ENCODE results near the gene TEX54. TPM values are rescaled to one million over a fixed set of nuclear protein-coding genes. Genes with fewer than 3 reads are reported as not detected.

The TEX54 gene
- total and polyA plus RNA-seq, 2 of the 13 experiments (the other 11 are each of a cell fraction or from before 2014, with no cell fraction given), result not detected

GRCh38 chr11:62841361-62842170 lies 8.9 kb upstream of the TEX54 start (continued):
- TF ChIP-seq, protein P1, sequence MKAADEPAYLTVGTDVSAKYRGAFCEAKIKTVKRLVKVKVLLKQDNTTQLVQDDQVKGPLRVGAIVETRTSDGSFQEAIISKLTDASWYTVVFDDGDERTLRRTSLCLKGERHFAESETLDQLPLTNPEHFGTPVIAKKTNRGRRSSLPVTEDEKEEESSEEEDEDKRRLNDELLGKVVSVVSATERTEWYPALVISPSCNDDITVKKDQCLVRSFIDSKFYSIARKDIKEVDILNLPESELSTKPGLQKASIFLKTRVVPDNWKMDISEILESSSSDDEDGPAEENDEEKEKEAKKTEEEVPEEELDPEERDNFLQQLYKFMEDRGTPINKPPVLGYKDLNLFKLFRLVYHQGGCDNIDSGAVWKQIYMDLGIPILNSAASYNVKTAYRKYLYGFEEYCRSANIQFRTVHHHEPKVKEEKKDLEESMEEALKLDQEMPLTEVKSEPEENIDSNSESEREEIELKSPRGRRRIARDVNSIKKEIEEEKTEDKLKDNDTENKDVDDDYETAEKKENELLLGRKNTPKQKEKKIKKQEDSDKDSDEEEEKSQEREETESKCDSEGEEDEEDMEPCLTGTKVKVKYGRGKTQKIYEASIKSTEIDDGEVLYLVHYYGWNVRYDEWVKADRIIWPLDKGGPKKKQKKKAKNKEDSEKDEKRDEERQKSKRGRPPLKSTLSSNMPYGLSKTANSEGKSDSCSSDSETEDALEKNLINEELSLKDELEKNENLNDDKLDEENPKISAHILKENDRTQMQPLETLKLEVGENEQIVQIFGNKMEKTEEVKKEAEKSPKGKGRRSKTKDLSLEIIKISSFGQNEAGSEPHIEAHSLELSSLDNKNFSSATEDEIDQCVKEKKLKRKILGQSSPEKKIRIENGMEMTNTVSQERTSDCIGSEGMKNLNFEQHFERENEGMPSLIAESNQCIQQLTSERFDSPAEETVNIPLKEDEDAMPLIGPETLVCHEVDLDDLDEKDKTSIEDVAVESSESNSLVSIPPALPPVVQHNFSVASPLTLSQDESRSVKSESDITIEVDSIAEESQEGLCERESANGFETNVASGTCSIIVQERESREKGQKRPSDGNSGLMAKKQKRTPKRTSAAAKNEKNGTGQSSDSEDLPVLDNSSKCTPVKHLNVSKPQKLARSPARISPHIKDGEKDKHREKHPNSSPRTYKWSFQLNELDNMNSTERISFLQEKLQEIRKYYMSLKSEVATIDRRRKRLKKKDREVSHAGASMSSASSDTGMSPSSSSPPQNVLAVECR (CRISPR knock-in tag; IDR thresholded peaks at IDR 0.05; ENCODE audit: borderline replicate concordance), result peak; percentile 48; the same call in 1 of the 2 replicates
- TF ChIP-seq ZNF446 (CRISPR knock-in tag; IDR thresholded peaks at IDR 0.05) (peak; percentile 92; the same call in 1 of the 2 replicates), ZFX (CRISPR knock-in tag; IDR thresholded peaks at IDR 0.05; ENCODE audit: low read depth) (no peak), FLYWCH1 (CRISPR knock-in tag; IDR thresholded peaks at IDR 0.05) (no peak), ZIK1 (CRISPR knock-in tag; IDR thresholded peaks at IDR 0.05; ENCODE audit: borderline replicate concordance, low read depth) (peak; percentile 52; the same call in 1 of the 2 replicates), ZNF343 (CRISPR knock-in tag; IDR thresholded peaks at IDR 0.05) (no peak), STAG1 (CRISPR knock-in tag; IDR thresholded peaks at IDR 0.05) (peak; percentile 17; the same call in 1 of the 2 replicates), ZSCAN21 (CRISPR knock-in tag; IDR thresholded peaks at IDR 0.05; ENCODE audit: borderline replicate concordance) (peak; percentile 81; the same call in 1 of the 2 replicates), CBX2 (IDR thresholded peaks at IDR 0.05; ENCODE audit: low read depth, low read length) (no peak), CBX2 (CRISPR knock-in tag; IDR thresholded peaks at IDR 0.05; ENCODE audit: low read depth) (no peak), GLMP (CRISPR knock-in tag; IDR thresholded peaks at IDR 0.05; ENCODE audit: borderline replicate concordance) (peak; percentile 65; the same call in 1 of the 2 replicates), MED13 (CRISPR knock-in tag; IDR thresholded peaks at IDR 0.05) (peak; percentile 94), ZNF879 (CRISPR knock-in tag; IDR thresholded peaks at IDR 0.05) (no peak), ZNF556 (CRISPR knock-in tag; IDR thresholded peaks at IDR 0.05; ENCODE audit: borderline replicate concordance) (no peak; the same call in 1 of the 2 replicates), SMARCE1 (IDR thresholded peaks at IDR 0.05; ENCODE audit: borderline replicate concordance) (no peak), ZNF652 (CRISPR knock-in tag; IDR thresholded peaks at IDR 0.05; ENCODE audit: borderline replicate concordance, low read depth) (peak; percentile 77; the same call in 1 of the 2 replicates), ZNF501 (CRISPR knock-in tag; IDR thresholded peaks at IDR 0.05) (no peak), FOXK1 (CRISPR knock-in tag; IDR thresholded peaks at IDR 0.05; ENCODE audit: borderline replicate concordance, low read depth) (no peak; the same call in 1 of the 2 replicates)
- TF ChIP-seq, protein P2, sequence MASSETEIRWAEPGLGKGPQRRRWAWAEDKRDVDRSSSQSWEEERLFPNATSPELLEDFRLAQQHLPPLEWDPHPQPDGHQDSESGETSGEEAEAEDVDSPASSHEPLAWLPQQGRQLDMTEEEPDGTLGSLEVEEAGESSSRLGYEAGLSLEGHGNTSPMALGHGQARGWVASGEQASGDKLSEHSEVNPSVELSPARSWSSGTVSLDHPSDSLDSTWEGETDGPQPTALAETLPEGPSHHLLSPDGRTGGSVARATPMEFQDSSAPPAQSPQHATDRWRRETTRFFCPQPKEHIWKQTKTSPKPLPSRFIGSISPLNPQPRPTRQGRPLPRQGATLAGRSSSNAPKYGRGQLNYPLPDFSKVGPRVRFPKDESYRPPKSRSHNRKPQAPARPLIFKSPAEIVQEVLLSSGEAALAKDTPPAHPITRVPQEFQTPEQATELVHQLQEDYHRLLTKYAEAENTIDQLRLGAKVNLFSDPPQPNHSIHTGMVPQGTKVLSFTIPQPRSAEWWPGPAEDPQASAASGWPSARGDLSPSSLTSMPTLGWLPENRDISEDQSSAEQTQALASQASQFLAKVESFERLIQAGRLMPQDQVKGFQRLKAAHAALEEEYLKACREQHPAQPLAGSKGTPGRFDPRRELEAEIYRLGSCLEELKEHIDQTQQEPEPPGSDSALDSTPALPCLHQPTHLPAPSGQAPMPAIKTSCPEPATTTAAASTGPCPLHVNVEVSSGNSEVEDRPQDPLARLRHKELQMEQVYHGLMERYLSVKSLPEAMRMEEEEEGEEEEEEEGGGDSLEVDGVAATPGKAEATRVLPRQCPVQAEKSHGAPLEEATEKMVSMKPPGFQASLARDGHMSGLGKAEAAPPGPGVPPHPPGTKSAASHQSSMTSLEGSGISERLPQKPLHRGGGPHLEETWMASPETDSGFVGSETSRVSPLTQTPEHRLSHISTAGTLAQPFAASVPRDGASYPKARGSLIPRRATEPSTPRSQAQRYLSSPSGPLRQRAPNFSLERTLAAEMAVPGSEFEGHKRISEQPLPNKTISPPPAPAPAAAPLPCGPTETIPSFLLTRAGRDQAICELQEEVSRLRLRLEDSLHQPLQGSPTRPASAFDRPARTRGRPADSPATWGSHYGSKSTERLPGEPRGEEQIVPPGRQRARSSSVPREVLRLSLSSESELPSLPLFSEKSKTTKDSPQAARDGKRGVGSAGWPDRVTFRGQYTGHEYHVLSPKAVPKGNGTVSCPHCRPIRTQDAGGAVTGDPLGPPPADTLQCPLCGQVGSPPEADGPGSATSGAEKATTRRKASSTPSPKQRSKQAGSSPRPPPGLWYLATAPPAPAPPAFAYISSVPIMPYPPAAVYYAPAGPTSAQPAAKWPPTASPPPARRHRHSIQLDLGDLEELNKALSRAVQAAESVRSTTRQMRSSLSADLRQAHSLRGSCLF (CRISPR knock-in tag; IDR thresholded peaks at IDR 0.05; ENCODE audit: borderline replicate concordance), result peak; percentile 59; the same call in 1 of the 2 replicates
